ENCODE measurements around the gene ZNF496.
"Not testable (repeated sequence)": the region's sequence is repeated elsewhere in the genome, so short reads cannot be mapped to it uniquely, and the experiment has no call there.

The ZNF496 gene

GRCh38 chr1:247331525-247332214, at the start of gene ZNF496:
Gene ZNF496, minus strand, starts transcription at chr1:247331867. Its CDS starts 2,289 bp downstream, at chr1:247329578.
- DNase-seq (ENCODE audit: low read depth in 2 of 3, low spot score in 1 of 3) = peak in 2 of 3 donors; percentile 28 to 38

GRCh38 chr1:247378334-247379073, 46.8 kb upstream of the ZNF496 start:
- no peak for DNase-seq (ENCODE audit: low read depth in 2 of 3, low spot score in 1 of 3)

- not testable (repeated sequence) for DNase-seq (ENCODE audit: low read depth in 2 of 3, low spot score in 1 of 3)
These were observed 46.0 kb upstream of the ZNF496 start for GRCh38 chr1:247377656-247378055.

GRCh38 chr1:247376659-247377058, 45.0 kb upstream of the ZNF496 start:
- no peak for DNase-seq (ENCODE audit: low read depth in 2 of 3, low spot score in 1 of 3)

GRCh38 chr1:247375747-247376146, 44.1 kb upstream of the ZNF496 start:
- no peak for DNase-seq (ENCODE audit: low read depth in 2 of 3, low spot score in 1 of 3)

- not testable (repeated sequence) for DNase-seq (ENCODE audit: low read depth in 2 of 3, low spot score in 1 of 3)
These were observed 43.1 kb upstream of the ZNF496 start for GRCh38 chr1:247374651-247375334.

- peak; percentile 22 to 53 (median 26) for DNase-seq (ENCODE audit: low read depth in 2 of 3, low spot score in 1 of 3)
These were observed 42.1 kb upstream of the ZNF496 start for GRCh38 chr1:247373721-247374141.

- no peak for DNase-seq (ENCODE audit: low read depth in 2 of 3, low spot score in 1 of 3)
These were observed 40.2 kb upstream of the ZNF496 start for GRCh38 chr1:247371801-247372259.

- DNase-seq (ENCODE audit: low read depth in 2 of 3, low spot score in 1 of 3) = no peak
These were observed 39.4 kb upstream of the ZNF496 start for GRCh38 chr1:247370786-247371732.

- no peak for DNase-seq (ENCODE audit: low read depth in 2 of 3, low spot score in 1 of 3)
These were observed 37.0 kb upstream of the ZNF496 start for GRCh38 chr1:247368490-247369145.

GRCh38 chr1:247367786-247368422, 36.2 kb upstream of the ZNF496 start:
- no peak for DNase-seq (ENCODE audit: low read depth in 2 of 3, low spot score in 1 of 3)

GRCh38 chr1:247366926-247367645, 35.4 kb upstream of the ZNF496 start:
- no peak for DNase-seq (ENCODE audit: low read depth in 2 of 3, low spot score in 1 of 3)

GRCh38 chr1:247366345-247366744, 34.7 kb upstream of the ZNF496 start:
- DNase-seq (ENCODE audit: low read depth in 2 of 3, low spot score in 1 of 3) = not testable (repeated sequence)

GRCh38 chr1:247365023-247365422, 33.4 kb upstream of the ZNF496 start:
- DNase-seq (ENCODE audit: low read depth in 2 of 3, low spot score in 1 of 3) = no peak

GRCh38 chr1:247363000-247363399, 31.3 kb upstream of the ZNF496 start:
- DNase-seq (ENCODE audit: low read depth in 2 of 3, low spot score in 1 of 3) = not testable (repeated sequence)

- DNase-seq (ENCODE audit: low read depth in 2 of 3, low spot score in 1 of 3) = no peak
These were observed 30.5 kb upstream of the ZNF496 start for GRCh38 chr1:247362153-247362552.

GRCh38 chr1:247360991-247361731, 29.5 kb upstream of the ZNF496 start:
- no peak for DNase-seq (ENCODE audit: low read depth in 2 of 3, low spot score in 1 of 3)
